ENCODE measurements around the gene BCKDHB.

DNA sequence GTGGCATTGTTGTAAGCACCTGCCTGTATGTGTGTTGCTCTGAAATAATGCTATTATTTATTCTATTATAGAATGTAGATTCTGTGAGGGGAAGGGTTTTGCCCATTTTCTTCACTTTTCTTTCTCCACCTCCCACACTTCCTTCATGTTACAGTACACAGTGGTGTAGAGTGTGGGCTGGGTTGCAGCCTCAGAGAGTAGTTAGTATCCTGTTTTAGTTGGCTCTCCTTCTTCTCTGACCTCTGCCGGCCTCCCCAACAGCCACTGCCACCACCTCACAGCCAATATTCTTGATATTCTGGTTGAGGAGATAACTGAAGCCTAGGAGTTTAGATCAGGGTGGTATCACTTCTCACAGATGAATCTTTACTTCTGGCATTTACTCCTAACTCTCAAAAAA, 143.4 kb downstream of the BCKDHB start:
- TF ChIP-seq CTCF (IDR thresholded peaks at IDR 0.05): no peak
- TF ChIP-seq POLR2AphosphoS5 (IDR thresholded peaks at IDR 0.05; ENCODE audit: insufficient read depth in 1 of 2, low read depth in 1 of 2): no peak
- no peak for TF ChIP-seq POLR2A (IDR thresholded peaks at IDR 0.05)

All from vagina (tissue), 2 donors.